ENCODE results near the gene MYO10.

MYO10 gene

GRCh38 chr5:16855898-16856297, 80.2 kb downstream of the MYO10 start:
- no peak for TF ChIP-seq MAX (IDR thresholded peaks at IDR 0.05)
- TF ChIP-seq RAD21 (IDR thresholded peaks at IDR 0.05; ENCODE audit: low read depth), result no peak
- no peak for TF ChIP-seq TEAD4 (IDR thresholded peaks at IDR 0.05)
- TF ChIP-seq NFIC (IDR thresholded peaks at IDR 0.05), result no peak
- TF ChIP-seq EGR1 (IDR thresholded peaks at IDR 0.05), result no peak
- no peak for TF ChIP-seq YY1 (IDR thresholded peaks at IDR 0.05; ENCODE audit: low read depth)
- TF ChIP-seq ZBTB7A (IDR thresholded peaks at IDR 0.05; ENCODE audit: low read depth), result no peak
- no peak for TF ChIP-seq TAF1 (IDR thresholded peaks at IDR 0.05; ENCODE audit: low read depth)
- no peak for TF ChIP-seq CEBPB (IDR thresholded peaks at IDR 0.05)
- no peak for TF ChIP-seq TCF12 (IDR thresholded peaks at IDR 0.05; ENCODE audit: low read depth)
- no peak for TF ChIP-seq EP300 (IDR thresholded peaks at IDR 0.05; ENCODE audit: borderline replicate concordance)
- no peak for TF ChIP-seq REST (IDR thresholded peaks at IDR 0.05; ENCODE audit: low read depth)
- TF ChIP-seq FOXM1 (IDR thresholded peaks at IDR 0.05; ENCODE audit: borderline replicate concordance, low read depth), result no peak

GRCh38 chr5:16855485-16855884, 80.6 kb downstream of the MYO10 start:
- TF ChIP-seq ZBTB7A (IDR thresholded peaks at IDR 0.05; ENCODE audit: low read depth), result no peak

GRCh38 chr5:16854351-16854750, 81.7 kb downstream of the MYO10 start:
- TF ChIP-seq EGR1 (IDR thresholded peaks at IDR 0.05), result no peak
- TF ChIP-seq CEBPB (IDR thresholded peaks at IDR 0.05), result no peak
- TF ChIP-seq YY1 (IDR thresholded peaks at IDR 0.05; ENCODE audit: low read depth), result no peak
- TF ChIP-seq USF1 (IDR thresholded peaks at IDR 0.05), result no peak
- no peak for TF ChIP-seq MAX (IDR thresholded peaks at IDR 0.05)
- TF ChIP-seq REST (IDR thresholded peaks at IDR 0.05; ENCODE audit: low read depth), result no peak
- TF ChIP-seq NFIC (IDR thresholded peaks at IDR 0.05), result no peak
- TF ChIP-seq RAD21 (IDR thresholded peaks at IDR 0.05; ENCODE audit: low read depth), result no peak
- TF ChIP-seq CREB1 (IDR thresholded peaks at IDR 0.05; ENCODE audit: low read depth), result no peak
- no peak for TF ChIP-seq TCF12 (IDR thresholded peaks at IDR 0.05; ENCODE audit: low read depth)
- no peak for TF ChIP-seq FOXM1 (IDR thresholded peaks at IDR 0.05; ENCODE audit: borderline replicate concordance, low read depth)
- TF ChIP-seq TEAD4 (IDR thresholded peaks at IDR 0.05), result no peak
- TF ChIP-seq TAF1 (IDR thresholded peaks at IDR 0.05; ENCODE audit: low read depth), result no peak
- TF ChIP-seq ZBTB7A (IDR thresholded peaks at IDR 0.05; ENCODE audit: low read depth), result no peak
- no peak for TF ChIP-seq EP300 (IDR thresholded peaks at IDR 0.05; ENCODE audit: borderline replicate concordance)

GRCh38 chr5:16853518-16853917, 82.6 kb downstream of the MYO10 start:
- TF ChIP-seq MAX (IDR thresholded peaks at IDR 0.05), result no peak
- TF ChIP-seq REST (IDR thresholded peaks at IDR 0.05; ENCODE audit: low read depth), result no peak
- TF ChIP-seq EGR1 (IDR thresholded peaks at IDR 0.05), result no peak
- TF ChIP-seq TEAD4 (IDR thresholded peaks at IDR 0.05), result no peak
- no peak for TF ChIP-seq CEBPB (IDR thresholded peaks at IDR 0.05)
- no peak for TF ChIP-seq YY1 (IDR thresholded peaks at IDR 0.05; ENCODE audit: low read depth)
- no peak for TF ChIP-seq TCF12 (IDR thresholded peaks at IDR 0.05; ENCODE audit: low read depth)
- no peak for TF ChIP-seq CREB1 (IDR thresholded peaks at IDR 0.05; ENCODE audit: low read depth)

- no peak for TF ChIP-seq EP300 (IDR thresholded peaks at IDR 0.05; ENCODE audit: borderline replicate concordance)
- TF ChIP-seq CREB1 (IDR thresholded peaks at IDR 0.05; ENCODE audit: low read depth), result no peak
- no peak for TF ChIP-seq TEAD4 (IDR thresholded peaks at IDR 0.05)
- no peak for TF ChIP-seq YY1 (IDR thresholded peaks at IDR 0.05; ENCODE audit: low read depth)
- no peak for TF ChIP-seq MAX (IDR thresholded peaks at IDR 0.05)
- TF ChIP-seq TAF1 (IDR thresholded peaks at IDR 0.05; ENCODE audit: low read depth), result no peak
- no peak for TF ChIP-seq TCF12 (IDR thresholded peaks at IDR 0.05; ENCODE audit: low read depth)
- no peak for TF ChIP-seq FOXM1 (IDR thresholded peaks at IDR 0.05; ENCODE audit: borderline replicate concordance, low read depth)
- TF ChIP-seq ZBTB7A (IDR thresholded peaks at IDR 0.05; ENCODE audit: low read depth), result no peak
- TF ChIP-seq USF1 (IDR thresholded peaks at IDR 0.05), result no peak
- no peak for TF ChIP-seq RAD21 (IDR thresholded peaks at IDR 0.05; ENCODE audit: low read depth)
- no peak for TF ChIP-seq NFIC (IDR thresholded peaks at IDR 0.05)
- no peak for TF ChIP-seq REST (IDR thresholded peaks at IDR 0.05; ENCODE audit: low read depth)
Measured at GRCh38 chr5:16852251-16853005, 83.7 kb downstream of the MYO10 start.
